Measurements from ENCODE around the gene FAT1. TPM values are rescaled to one million over a fixed set of nuclear protein-coding genes. Genes with fewer than 3 reads are reported as not detected.

The FAT1 gene
- total and polyA plus RNA-seq, 9 of the 15 experiments (the other 6 are each of a cell fraction or from before 2014, with no cell fraction given) = 6.0 to 38.4 (median 21.4) TPM

DNA sequence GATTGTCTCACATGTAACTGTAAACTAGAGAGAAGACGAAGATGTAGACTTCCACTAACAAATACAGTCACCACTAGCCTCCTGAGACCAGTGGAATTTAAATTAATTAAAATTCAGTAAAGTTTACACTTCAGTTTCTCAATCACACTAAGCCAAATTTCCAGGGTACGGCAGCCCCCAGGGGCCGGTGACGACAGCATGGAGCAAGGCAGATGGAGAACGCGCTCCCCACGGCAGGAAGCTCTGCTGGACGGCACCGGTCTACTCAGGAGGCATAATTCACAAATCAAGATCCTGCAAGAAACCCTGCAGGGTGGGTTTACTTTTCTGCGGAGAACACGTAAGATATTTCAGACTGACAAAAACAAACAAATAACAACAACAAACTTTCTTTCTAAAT is 80.7 kb downstream of the FAT1 start:
- CTCF ChIA-PET (ENCODE audit: low intra/inter-chr PET ratio) = no interaction called here
- no peak for FAIRE-seq
- no peak for TF ChIP-seq ZNF311 (CRISPR knock-in tag; IDR thresholded peaks at IDR 0.05)
- TF ChIP-seq, protein P1, sequence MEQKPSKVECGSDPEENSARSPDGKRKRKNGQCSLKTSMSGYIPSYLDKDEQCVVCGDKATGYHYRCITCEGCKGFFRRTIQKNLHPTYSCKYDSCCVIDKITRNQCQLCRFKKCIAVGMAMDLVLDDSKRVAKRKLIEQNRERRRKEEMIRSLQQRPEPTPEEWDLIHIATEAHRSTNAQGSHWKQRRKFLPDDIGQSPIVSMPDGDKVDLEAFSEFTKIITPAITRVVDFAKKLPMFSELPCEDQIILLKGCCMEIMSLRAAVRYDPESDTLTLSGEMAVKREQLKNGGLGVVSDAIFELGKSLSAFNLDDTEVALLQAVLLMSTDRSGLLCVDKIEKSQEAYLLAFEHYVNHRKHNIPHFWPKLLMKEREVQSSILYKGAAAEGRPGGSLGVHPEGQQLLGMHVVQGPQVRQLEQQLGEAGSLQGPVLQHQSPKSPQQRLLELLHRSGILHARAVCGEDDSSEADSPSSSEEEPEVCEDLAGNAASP (IDR thresholded peaks at IDR 0.05) = no peak
- TF ChIP-seq ZNF699 (CRISPR knock-in tag; IDR thresholded peaks at IDR 0.05; ENCODE audit: insufficient replicate concordance) = no peak
- no peak for TF ChIP-seq ZNF644 (tag; IDR thresholded peaks at IDR 0.05; ENCODE audit: low read depth)
- TF ChIP-seq, protein P2, sequence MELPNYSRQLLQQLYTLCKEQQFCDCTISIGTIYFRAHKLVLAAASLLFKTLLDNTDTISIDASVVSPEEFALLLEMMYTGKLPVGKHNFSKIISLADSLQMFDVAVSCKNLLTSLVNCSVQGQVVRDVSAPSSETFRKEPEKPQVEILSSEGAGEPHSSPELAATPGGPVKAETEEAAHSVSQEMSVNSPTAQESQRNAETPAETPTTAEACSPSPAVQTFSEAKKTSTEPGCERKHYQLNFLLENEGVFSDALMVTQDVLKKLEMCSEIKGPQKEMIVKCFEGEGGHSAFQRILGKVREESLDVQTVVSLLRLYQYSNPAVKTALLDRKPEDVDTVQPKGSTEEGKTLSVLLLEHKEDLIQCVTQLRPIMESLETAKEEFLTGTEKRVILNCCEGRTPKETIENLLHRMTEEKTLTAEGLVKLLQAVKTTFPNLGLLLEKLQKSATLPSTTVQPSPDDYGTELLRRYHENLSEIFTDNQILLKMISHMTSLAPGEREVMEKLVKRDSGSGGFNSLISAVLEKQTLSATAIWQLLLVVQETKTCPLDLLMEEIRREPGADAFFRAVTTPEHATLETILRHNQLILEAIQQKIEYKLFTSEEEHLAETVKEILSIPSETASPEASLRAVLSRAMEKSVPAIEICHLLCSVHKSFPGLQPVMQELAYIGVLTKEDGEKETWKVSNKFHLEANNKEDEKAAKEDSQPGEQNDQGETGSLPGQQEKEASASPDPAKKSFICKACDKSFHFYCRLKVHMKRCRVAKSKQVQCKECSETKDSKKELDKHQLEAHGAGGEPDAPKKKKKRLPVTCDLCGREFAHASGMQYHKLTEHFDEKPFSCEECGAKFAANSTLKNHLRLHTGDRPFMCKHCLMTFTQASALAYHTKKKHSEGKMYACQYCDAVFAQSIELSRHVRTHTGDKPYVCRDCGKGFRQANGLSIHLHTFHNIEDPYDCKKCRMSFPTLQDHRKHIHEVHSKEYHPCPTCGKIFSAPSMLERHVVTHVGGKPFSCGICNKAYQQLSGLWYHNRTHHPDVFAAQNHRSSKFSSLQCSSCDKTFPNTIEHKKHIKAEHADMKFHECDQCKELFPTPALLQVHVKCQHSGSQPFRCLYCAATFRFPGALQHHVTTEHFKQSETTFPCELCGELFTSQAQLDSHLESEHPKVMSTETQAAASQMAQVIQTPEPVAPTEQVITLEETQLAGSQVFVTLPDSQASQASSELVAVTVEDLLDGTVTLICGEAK (IDR thresholded peaks at IDR 0.05) = no peak
- TF ChIP-seq, protein P2 (CRISPR knock-in tag; IDR thresholded peaks at IDR 0.05) = no peak
- TF ChIP-seq FIP1L1 (IDR thresholded peaks at IDR 0.05; ENCODE audit: low read depth, low read length, poor library complexity, severe bottlenecking) = no peak
- TF ChIP-seq NUFIP1 (IDR thresholded peaks at IDR 0.05; ENCODE audit: partially characterized antibody) = no peak
- TF ChIP-seq PPARD (CRISPR knock-in tag; IDR thresholded peaks at IDR 0.05) = no peak
- TF ChIP-seq, protein P3, sequence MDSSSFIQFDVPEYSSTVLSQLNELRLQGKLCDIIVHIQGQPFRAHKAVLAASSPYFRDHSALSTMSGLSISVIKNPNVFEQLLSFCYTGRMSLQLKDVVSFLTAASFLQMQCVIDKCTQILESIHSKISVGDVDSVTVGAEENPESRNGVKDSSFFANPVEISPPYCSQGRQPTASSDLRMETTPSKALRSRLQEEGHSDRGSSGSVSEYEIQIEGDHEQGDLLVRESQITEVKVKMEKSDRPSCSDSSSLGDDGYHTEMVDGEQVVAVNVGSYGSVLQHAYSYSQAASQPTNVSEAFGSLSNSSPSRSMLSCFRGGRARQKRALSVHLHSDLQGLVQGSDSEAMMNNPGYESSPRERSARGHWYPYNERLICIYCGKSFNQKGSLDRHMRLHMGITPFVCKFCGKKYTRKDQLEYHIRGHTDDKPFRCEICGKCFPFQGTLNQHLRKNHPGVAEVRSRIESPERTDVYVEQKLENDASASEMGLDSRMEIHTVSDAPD (CRISPR knock-in tag; IDR thresholded peaks at IDR 0.05) = no peak
- TF ChIP-seq ARID1B (IDR thresholded peaks at IDR 0.05) = no peak

More for the DNA sequence above, 80.7 kb downstream of the FAT1 start:
- H3K9me1 ChIP-seq (ENCODE audit: control insufficient read depth, insufficient read depth, low read length) = no peaks in the 10 kb centered on the region
- no peaks in the 10 kb centered on the region for H3K36me3 ChIP-seq (ENCODE audit: control insufficient read depth, insufficient read depth, low read length)
- no peak for DNase-seq (ENCODE audit: extremely low read depth in 1 of 4, low spot score in 3 of 4)
- POLR2A ChIA-PET = no interaction called here
- in situ Hi-C loops (cut with MboI) (no loop called here), intact Hi-C loops (cut with micrococcal nuclease) (no loop called here)
- H3K27me3 ChIP-seq (ENCODE audit: control insufficient read depth in 2 of 2, insufficient read depth in 2 of 2, low read length in 2 of 2) = no peaks in the 10 kb centered on the region
- no peak overlapping the region for H3K27ac ChIP-seq (ENCODE audit: extremely low read depth, low read depth, low read length)
- no peaks in the 10 kb centered on the region; a peak in 2 of 5 replicates for H3K4me1 ChIP-seq (replicated peaks in 1 of 2; ENCODE audit: control insufficient read depth in 2 of 2, insufficient read depth in 2 of 2, low read length in 2 of 2)
- H3K4me3 ChIP-seq = no peak overlapping the region
- H3K4me2 ChIP-seq (ENCODE audit: insufficient read depth, low read length) = no peak overlapping the region
- H3K9me3 ChIP-seq (replicated peaks; ENCODE audit: control insufficient read depth, insufficient read depth, low read depth, low read length) = no peaks in the 10 kb centered on the region
- no peaks in the 10 kb centered on the region for H3K79me2 ChIP-seq (ENCODE audit: control insufficient read depth, insufficient read depth, low read length)
- 81% methylated on average over 11 of the region's 11 CpGs for WGBS (ENCODE audit: insufficient coverage, low coverage, missing lambda C conversion rate)
- H3K9ac ChIP-seq (ENCODE audit: insufficient read depth in 1 of 2, low read depth in 2 of 2, low read length in 2 of 2) = no peak overlapping the region
- no peak for ATAC-seq
- no TSS peak for BruUV-seq (replicated peaks)
- H4K20me1 ChIP-seq (replicated peaks; ENCODE audit: control insufficient read depth, insufficient read depth, low read length) = no peaks in the 10 kb centered on the region
- no peak overlapping the region for H2AFZ ChIP-seq (ENCODE audit: low read depth, low read length)
